Gastroesophageal sphincter (tissue), 3 donors: ENCODE measurements around the gene RHBDF1.
"Not testable (repeated sequence)": the region's sequence is repeated elsewhere in the genome, so short reads cannot be mapped to it uniquely, and the experiment has no call there.

Experiments used
- EP300 ChIP-seq: sonication (generic); formaldehyde crosslinking; IDR thresholded peaks from one replicate; pipeline ENCODE4 v1.6.1; 2017; ENCODE audit warnings: antibody characterized with exemption, mild to moderate bottlenecking
- POLR2A ChIP-seq, 2 donors: fragments of 450-650 bp; IDR thresholded peaks; one replicate each; pipeline ENCODE4 v1.6.1; 2017; ENCODE audit warnings: antibody characterized with exemption in 2 of 2, mild to moderate bottlenecking in 2 of 2, moderate library complexity in 1 of 2
- TF ChIP-seq, protein P1 (sequence below), 4 experiments: fragments of 200-600 bp in 2 of 4; fragments of 450-650 bp in 2 of 4; sonication (generic) in 1 of 4; IDR thresholded peaks; one replicate each; pipeline ENCODE4 v1.5.1; 2017 to 2019; ENCODE audit warnings: antibody characterized with exemption in 4 of 4, mild to moderate bottlenecking in 2 of 4, moderate library complexity in 2 of 4

DNA sequence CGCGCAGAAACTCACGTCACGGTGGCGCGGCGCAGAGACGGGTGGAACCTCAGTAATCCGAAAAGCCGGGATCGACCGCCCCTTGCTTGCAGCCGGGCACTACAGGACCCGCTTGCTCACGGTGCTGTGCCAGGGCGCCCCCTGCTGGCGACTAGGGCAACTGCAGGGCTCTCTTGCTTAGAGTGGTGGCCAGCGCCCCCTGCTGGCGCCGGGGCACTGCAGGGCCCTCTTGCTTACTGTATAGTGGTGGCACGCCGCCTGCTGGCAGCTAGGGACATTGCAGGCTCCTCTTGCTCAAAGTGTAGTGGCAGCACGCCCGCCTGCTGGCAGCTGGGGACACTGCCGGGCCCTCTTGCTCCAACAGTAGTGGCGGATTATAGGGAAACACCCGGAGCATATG, 61.7 kb downstream of the RHBDF1 start:
- not testable (repeated sequence) for TF ChIP-seq POLR2A (IDR thresholded peaks at IDR 0.05); EP300
- TF ChIP-seq, protein P1, sequence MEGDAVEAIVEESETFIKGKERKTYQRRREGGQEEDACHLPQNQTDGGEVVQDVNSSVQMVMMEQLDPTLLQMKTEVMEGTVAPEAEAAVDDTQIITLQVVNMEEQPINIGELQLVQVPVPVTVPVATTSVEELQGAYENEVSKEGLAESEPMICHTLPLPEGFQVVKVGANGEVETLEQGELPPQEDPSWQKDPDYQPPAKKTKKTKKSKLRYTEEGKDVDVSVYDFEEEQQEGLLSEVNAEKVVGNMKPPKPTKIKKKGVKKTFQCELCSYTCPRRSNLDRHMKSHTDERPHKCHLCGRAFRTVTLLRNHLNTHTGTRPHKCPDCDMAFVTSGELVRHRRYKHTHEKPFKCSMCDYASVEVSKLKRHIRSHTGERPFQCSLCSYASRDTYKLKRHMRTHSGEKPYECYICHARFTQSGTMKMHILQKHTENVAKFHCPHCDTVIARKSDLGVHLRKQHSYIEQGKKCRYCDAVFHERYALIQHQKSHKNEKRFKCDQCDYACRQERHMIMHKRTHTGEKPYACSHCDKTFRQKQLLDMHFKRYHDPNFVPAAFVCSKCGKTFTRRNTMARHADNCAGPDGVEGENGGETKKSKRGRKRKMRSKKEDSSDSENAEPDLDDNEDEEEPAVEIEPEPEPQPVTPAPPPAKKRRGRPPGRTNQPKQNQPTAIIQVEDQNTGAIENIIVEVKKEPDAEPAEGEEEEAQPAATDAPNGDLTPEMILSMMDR (IDR thresholded peaks at IDR 0.05) = peak in 1 of 4 experiments; percentile 49
